ENCODE results near the gene LMO1.

Gene LMO1

DNA sequence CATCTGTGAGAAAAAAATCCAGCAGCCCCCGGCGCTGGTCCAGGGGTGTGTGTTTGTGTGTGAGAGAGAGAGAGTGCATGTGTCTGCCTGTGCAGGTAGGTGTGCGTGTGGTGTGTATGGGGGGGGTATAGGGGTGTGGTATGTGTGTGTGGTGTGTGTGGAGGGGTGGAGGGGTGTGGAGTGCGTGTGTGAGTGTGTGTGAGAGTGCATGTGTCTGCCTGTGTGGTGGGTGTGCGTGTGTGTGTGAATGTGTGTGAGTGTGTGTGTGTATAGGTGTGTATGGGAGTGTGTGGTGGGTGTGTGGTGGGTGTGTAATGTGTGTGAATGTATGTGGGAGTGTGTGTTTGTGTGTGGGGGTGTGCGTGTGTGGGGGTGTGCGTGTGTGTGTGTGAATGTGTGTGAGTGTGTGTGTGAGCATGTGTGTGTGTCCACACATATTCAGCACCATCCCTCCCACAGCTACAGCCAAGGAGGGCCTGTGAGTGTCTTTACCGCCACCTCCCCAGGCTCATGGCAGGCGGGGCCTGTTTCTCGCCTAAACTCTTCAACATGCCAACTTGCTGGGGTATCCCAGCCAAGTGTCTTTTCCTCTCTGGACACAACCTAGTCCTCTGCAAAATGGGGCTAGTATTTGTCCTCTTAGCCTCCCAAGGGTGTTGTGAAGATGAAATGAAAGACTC is 11.9 kb downstream of the LMO1 start:
- no peaks in the 10 kb centered on the region for H3K27me3 Mint-ChIP-seq (ENCODE audit: low read depth)
- H3K27ac Mint-ChIP-seq, result no peak overlapping the region
- H3K36me3 Mint-ChIP-seq (ENCODE audit: low read depth), result no peaks in the 10 kb centered on the region
- DNase-seq (ENCODE audit: low spot score), result no peak
- H3K4me1 Mint-ChIP-seq (ENCODE audit: low read depth), result no peaks in the 10 kb centered on the region
- no peaks in the 10 kb centered on the region for H3K9me3 Mint-ChIP-seq
- no peak overlapping the region for H3K4me3 Mint-ChIP-seq

DNA sequence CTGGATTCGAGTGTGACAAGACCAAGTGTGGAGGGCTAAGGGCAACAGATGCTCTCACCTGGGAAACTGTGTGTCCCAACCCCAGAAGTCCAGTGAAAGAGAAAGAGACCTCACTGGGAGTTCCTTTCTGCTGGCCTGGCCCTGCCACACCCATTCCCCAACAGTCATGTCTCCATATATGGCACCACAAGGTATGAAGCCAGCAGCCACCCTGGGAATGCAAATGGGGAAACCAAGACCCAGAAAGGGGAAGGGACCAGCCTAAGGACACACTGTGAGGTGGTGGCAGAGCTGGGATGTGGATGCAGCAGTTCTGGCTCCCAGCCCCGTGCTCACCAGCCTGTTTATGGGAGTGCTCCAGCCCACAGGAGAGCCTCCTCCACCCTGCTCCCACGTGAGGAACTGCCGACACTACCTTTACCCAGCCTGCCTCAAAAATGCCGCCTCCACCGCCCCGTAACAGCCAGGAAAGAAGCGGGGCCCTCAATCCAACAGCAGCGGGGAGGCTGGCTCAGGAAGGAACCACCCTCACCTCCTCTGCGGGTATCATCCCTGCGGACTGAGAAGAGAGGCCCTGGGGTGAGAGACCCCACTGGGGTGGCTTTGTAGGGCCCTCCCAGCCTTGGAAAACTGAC is 12.6 kb downstream of the LMO1 start:
- Mint-ChIP-seq H3K4me1 (ENCODE audit: low read depth) (no peaks in the 10 kb centered on the region), H3K36me3 (ENCODE audit: low read depth) (no peaks in the 10 kb centered on the region), H3K27ac (no peak overlapping the region), H3K27me3 (ENCODE audit: low read depth) (no peaks in the 10 kb centered on the region), H3K4me3 (no peak overlapping the region), H3K9me3 (no peaks in the 10 kb centered on the region)
- no peak for DNase-seq (ENCODE audit: low spot score)

DNA sequence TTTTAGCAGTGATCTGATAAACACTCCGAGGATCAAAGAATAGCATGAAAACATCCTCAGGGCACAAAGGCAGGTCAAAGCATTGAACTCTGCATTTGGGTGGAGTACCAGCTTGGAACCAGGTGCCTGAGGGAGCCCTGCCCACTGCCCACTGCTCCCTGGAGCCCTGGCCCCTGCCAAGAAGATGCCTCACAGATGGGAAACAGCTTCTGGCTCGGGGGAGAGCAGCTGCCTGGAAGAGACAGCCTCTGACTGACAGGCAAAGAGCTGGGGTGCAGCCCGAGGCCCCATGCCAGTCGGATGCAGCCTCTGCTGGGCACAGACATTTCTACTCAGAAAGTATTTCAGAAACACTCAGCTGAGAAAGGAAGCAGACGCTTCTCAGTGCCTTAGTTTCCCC is 13.2 kb downstream of the LMO1 start:
- no peaks in the 10 kb centered on the region for H3K27me3 Mint-ChIP-seq (ENCODE audit: low read depth)
- no peak overlapping the region for H3K4me3 Mint-ChIP-seq
- no peaks in the 10 kb centered on the region for H3K9me3 Mint-ChIP-seq
- H3K27ac Mint-ChIP-seq, result no peak overlapping the region
- H3K4me1 Mint-ChIP-seq (ENCODE audit: low read depth), result no peaks in the 10 kb centered on the region
- no peak for DNase-seq (ENCODE audit: low spot score)
- H3K36me3 Mint-ChIP-seq (ENCODE audit: low read depth), result no peaks in the 10 kb centered on the region

DNA sequence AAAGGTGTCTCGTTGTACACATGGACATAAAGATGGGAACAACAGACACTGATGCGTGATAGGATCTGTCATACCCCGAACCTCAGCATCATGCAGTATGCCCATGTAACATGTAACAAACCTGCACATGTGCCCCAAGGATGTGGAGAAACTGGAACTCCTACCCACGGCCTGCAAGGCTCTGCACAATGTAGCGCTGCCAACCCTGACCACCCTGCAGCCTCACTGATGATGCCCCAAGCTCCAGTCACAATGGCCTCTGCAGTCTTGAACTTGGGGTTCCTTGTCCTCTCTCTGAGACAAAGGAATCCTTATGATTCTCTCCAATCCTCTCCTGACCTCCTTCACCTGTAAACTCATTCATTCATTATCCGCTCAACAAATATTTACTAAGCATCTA is 14.2 kb downstream of the LMO1 start:
- H3K27me3 Mint-ChIP-seq (ENCODE audit: low read depth), result no peaks in the 10 kb centered on the region
- no peak for DNase-seq (ENCODE audit: low spot score)
- H3K4me1 Mint-ChIP-seq (ENCODE audit: low read depth), result no peaks in the 10 kb centered on the region
- no peaks in the 10 kb centered on the region for H3K36me3 Mint-ChIP-seq (ENCODE audit: low read depth)
- H3K27ac Mint-ChIP-seq, result no peak overlapping the region
- H3K9me3 Mint-ChIP-seq, result no peaks in the 10 kb centered on the region
- H3K4me3 Mint-ChIP-seq, result no peak overlapping the region

DNA sequence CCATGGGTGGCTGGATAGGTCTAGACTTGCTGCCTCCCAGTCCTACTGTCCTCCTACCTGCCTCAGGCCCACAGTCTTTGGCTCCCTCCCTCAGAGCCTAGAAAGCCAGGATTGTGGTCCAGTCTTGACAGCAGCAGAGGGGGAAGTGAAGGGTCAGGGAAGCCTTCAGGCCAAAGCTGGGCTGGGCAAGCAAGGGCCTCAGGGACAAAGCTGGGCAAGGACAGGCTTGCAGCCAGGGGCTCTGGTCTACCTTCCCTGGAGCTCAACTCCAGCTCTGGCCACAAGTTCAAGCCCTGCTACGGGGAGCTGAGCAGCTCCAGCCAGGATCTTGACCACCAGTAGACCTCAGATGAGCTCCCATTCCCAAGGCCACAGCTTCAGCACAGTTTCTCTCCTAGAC is 14.9 kb downstream of the LMO1 start:
- Mint-ChIP-seq H3K27ac (no peak overlapping the region), H3K4me1 (ENCODE audit: low read depth) (no peaks in the 10 kb centered on the region), H3K9me3 (no peaks in the 10 kb centered on the region), H3K27me3 (ENCODE audit: low read depth) (no peaks in the 10 kb centered on the region), H3K36me3 (ENCODE audit: low read depth) (no peaks in the 10 kb centered on the region), H3K4me3 (no peak overlapping the region)
- DNase-seq (ENCODE audit: low spot score), result no peak

DNA sequence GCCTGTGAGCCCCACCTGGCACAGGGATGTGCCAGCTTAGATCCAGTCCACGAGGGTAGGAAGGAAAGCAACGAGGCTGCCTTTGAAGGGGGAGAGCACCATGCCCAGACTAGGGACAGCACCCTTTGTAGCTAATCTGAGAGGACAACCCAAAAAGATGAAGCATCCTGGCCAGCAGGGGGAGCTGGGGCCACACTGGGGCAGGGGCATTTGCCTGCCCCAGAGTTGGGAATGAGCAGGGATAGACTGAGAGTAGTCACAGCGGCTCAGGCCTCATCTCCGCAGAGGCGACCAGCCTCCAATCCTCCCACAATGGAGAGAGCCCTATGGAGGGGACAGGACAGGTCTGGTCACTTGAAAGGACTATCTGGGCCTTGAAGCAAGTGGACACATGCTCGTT is 16.4 kb downstream of the LMO1 start:
- Mint-ChIP-seq H3K27me3 (ENCODE audit: low read depth) (no peaks in the 10 kb centered on the region), H3K4me3 (no peak overlapping the region), H3K36me3 (ENCODE audit: low read depth) (no peaks in the 10 kb centered on the region), H3K4me1 (ENCODE audit: low read depth) (no peaks in the 10 kb centered on the region), H3K9me3 (no peaks in the 10 kb centered on the region), H3K27ac (no peak overlapping the region)
- DNase-seq (ENCODE audit: low spot score), result no peak

DNA sequence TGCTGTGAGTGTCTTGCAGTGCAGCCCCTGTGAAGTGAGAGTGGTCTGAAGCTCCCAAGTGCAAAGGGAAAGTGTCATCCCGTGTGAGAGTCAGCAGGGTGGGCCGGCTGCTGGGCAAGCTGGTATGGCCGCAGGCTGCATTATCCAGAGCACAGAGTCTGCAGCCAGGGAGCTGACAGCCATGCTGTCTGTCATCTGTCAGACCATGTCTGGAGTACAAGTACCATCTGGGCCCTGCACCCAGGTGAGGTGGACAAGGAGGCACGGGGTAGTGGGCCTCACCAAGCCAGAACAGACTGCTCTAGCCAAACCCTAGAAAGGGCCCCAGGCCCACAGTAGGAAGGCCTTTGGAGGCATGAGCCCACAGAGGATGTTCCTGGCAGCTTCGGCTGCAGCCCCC is 20.2 kb downstream of the LMO1 start:
- H3K36me3 Mint-ChIP-seq (ENCODE audit: low read depth), result no peaks in the 10 kb centered on the region
- no peaks in the 10 kb centered on the region for H3K9me3 Mint-ChIP-seq
- H3K4me1 Mint-ChIP-seq (ENCODE audit: low read depth), result no peaks in the 10 kb centered on the region
- no peak overlapping the region for H3K4me3 Mint-ChIP-seq
- DNase-seq (ENCODE audit: low spot score), result no peak
- no peaks in the 10 kb centered on the region for H3K27me3 Mint-ChIP-seq (ENCODE audit: low read depth)
- no peak overlapping the region for H3K27ac Mint-ChIP-seq

DNA sequence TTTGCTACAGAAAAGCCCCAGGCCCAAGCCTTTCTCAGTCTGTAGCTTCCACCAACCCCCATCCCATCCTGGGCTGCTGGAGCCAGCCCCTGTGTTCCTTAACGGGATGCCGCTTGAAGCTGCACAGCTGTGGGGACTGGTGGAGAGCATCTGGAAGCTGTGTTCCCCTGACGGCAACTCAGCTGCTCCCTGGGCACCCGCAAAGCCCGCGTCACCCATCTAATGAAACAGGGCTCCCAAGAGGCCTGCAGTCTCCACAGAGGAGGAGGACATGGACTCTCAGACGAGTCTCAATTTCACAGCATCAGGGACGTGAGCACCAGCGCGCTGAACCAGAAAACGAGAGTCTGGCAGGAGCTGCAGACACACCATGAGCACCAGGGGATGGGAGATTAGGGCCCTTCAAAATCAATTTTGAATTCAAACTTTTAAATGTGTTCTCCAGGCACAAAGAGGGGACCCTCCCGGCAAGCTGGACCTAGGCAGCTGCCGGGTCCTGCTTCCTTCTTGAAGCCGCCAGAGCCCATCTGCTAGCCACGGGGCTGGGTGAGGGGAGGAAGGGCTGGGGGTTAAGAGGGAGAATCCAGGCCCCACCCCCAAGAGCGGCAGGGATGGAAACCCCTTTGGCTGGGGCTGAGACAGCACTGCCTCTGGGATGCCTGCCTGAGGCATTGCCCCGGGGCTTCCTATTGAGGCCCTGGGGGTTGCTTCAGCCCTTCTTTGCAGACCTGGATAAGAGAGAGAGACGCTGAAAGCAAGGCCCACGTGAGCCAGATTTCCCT is 21.0 kb downstream of the LMO1 start:
- no peaks in the 10 kb centered on the region for H3K27me3 Mint-ChIP-seq (ENCODE audit: low read depth)
- H3K9me3 Mint-ChIP-seq, result no peaks in the 10 kb centered on the region
- H3K27ac Mint-ChIP-seq, result no peak overlapping the region
- H3K36me3 Mint-ChIP-seq (ENCODE audit: low read depth), result no peaks in the 10 kb centered on the region
- no peaks in the 10 kb centered on the region for H3K4me1 Mint-ChIP-seq (ENCODE audit: low read depth)
- DNase-seq (ENCODE audit: low spot score), result no peak
- no peak overlapping the region for H3K4me3 Mint-ChIP-seq

DNA sequence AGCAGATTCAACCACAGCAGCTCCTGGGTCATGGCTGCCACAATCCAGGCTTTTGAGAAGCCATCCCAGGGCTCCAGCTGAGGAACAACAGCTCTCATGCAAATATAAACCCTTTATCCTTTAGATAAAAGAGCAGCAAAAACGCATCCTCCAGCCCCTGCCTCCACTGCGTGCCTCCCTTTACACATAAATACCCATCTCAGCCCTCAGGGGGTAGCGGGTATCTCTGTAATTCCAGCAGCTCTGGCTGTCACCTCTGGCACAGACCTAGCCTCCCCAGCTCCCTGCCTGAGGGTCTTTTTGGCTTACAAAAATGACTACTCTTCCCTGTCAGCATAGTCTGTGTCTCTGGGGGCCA is 21.6 kb downstream of the LMO1 start:
- Mint-ChIP-seq H3K4me1 (ENCODE audit: low read depth) (no peaks in the 10 kb centered on the region), H3K27me3 (ENCODE audit: low read depth) (no peaks in the 10 kb centered on the region), H3K36me3 (ENCODE audit: low read depth) (no peaks in the 10 kb centered on the region), H3K9me3 (no peaks in the 10 kb centered on the region), H3K27ac (no peak overlapping the region), H3K4me3 (no peak overlapping the region)
- no peak for DNase-seq (ENCODE audit: low spot score)

DNA sequence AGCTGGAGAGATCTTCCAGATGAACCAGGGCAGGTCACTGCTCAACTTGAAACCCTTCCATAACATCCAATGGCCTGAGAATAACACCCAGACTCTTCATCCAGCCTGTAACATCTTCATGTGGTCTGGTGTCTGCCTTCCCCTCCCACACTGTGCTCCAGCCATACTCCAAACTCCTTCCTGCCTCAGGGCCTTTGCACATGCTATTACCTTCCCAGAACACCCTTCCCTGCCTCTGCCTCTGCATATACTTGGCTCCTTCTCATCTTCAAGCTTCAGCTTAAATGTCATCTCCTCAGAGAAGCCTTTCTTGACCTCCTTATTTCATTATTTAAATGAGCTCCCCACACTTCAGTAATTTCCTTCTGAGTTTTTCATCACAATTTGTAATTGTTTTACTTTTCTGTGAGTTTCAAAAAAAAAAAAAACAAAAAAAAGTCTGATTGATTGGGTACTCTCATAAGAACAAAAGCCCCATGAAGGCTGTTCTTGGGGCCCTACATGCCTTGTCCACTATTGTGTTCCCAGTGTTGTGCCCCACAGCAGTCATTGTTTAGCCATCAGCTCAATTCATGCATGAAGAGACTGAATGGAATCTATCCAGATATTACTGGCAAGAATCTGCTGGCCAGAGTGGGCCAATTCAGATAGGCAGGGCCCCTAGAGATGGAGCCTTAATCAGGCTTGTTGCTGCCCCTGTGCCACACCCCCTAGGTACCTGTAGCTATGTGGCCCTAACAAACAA is 22.1 kb downstream of the LMO1 start:
- H3K27me3 Mint-ChIP-seq (ENCODE audit: low read depth), result no peaks in the 10 kb centered on the region
- no peak overlapping the region for H3K4me3 Mint-ChIP-seq
- no peak overlapping the region for H3K27ac Mint-ChIP-seq
- no peaks in the 10 kb centered on the region for H3K9me3 Mint-ChIP-seq
- H3K4me1 Mint-ChIP-seq (ENCODE audit: low read depth), result no peaks in the 10 kb centered on the region
- no peak for DNase-seq (ENCODE audit: low spot score)
- no peaks in the 10 kb centered on the region for H3K36me3 Mint-ChIP-seq (ENCODE audit: low read depth)

DNA sequence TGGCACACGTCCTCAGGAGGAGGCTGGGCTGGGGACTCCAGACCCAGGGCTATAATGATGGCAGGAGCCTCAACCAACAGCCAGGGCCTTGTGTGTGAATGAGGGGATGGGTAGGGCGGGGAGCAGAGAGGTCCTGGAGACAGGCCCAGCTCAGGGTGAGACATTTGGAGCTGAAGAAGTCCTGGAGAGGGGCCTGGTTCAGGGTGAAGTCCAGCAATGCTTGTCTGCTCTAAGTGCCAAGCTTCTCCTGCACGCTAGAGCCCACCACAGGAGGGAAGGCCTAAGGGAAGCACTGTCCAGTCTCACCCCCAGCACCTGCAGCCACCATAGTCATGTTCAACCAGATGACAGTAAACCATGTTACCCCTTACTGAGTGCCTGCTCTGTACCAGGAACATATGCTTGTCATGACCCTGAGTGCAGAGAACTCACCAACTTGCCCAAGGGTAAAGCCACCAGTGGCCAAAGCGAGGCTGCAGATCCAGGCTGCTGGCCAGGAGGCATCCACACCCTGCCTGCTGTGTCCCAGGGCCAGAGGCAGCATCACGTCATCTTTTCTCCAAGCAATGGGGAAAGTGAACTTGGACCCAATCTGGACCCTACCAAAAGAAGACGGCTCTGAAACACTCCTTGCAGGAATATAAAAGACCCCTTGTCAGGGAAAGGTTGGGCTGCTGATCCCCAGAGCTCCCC is 24.0 kb downstream of the LMO1 start:
- Mint-ChIP-seq H3K4me3 (no peak overlapping the region), H3K27ac (no peak overlapping the region), H3K36me3 (ENCODE audit: low read depth) (no peaks in the 10 kb centered on the region), H3K9me3 (no peaks in the 10 kb centered on the region), H3K4me1 (ENCODE audit: low read depth) (peaks cover 4% of the 10 kb centered on the region), H3K27me3 (ENCODE audit: low read depth) (no peaks in the 10 kb centered on the region)
- DNase-seq (ENCODE audit: low spot score), result no peak

DNA sequence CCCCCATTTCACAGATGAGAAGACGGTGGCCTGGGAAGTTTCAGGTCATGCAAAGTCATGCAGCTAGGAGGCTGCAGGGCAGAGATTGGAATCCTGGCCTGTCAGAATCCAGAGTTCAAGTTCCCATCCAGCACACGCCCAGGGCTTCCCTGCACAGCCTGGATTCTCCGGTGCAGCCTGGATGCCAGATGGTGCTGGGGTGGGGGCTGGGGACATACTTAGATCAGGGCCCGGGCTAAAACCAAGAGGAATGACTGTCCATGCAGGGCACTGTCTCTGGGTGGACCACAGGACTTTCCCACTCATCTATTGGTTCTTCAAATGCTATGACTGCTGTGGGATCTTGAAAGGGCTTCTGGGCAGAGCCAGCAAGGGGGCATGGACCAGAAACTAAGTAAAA is 24.6 kb downstream of the LMO1 start:
- no peaks in the 10 kb centered on the region for H3K27me3 Mint-ChIP-seq (ENCODE audit: low read depth)
- no peak overlapping the region for H3K4me3 Mint-ChIP-seq
- H3K27ac Mint-ChIP-seq, result no peak overlapping the region
- no peaks in the 10 kb centered on the region for H3K9me3 Mint-ChIP-seq
- no peak for DNase-seq (ENCODE audit: low spot score)
- H3K4me1 Mint-ChIP-seq (ENCODE audit: low read depth), result peaks cover 4% of the 10 kb centered on the region
- H3K36me3 Mint-ChIP-seq (ENCODE audit: low read depth), result no peaks in the 10 kb centered on the region

DNA sequence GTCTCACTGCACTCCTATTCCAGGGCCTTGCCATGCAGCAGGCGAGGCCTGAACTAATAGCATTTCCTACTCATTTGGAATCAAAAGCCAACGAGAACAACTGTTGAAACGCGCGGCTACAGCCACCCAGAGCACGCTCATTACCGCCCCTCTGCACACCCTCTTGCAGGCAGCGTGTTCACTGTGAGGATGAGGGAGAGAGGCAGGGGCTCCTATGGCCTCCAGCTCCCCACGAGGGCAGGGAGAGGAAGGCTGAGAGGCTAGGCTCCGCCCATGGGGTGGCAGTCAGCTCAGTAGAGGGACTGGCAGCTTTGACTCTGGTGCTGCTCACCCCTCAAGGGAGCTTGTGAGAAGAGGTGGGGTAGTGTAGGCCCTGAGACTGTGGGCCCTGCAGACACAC is 26.2 kb downstream of the LMO1 start:
- H3K4me1 Mint-ChIP-seq (ENCODE audit: low read depth), result peaks cover 4% of the 10 kb centered on the region
- DNase-seq (ENCODE audit: low spot score), result no peak
- no peaks in the 10 kb centered on the region for H3K36me3 Mint-ChIP-seq (ENCODE audit: low read depth)
- no peaks in the 10 kb centered on the region for H3K9me3 Mint-ChIP-seq
- H3K27me3 Mint-ChIP-seq (ENCODE audit: low read depth), result no peaks in the 10 kb centered on the region
- H3K4me3 Mint-ChIP-seq, result no peak overlapping the region
- H3K27ac Mint-ChIP-seq, result no peak overlapping the region

DNA sequence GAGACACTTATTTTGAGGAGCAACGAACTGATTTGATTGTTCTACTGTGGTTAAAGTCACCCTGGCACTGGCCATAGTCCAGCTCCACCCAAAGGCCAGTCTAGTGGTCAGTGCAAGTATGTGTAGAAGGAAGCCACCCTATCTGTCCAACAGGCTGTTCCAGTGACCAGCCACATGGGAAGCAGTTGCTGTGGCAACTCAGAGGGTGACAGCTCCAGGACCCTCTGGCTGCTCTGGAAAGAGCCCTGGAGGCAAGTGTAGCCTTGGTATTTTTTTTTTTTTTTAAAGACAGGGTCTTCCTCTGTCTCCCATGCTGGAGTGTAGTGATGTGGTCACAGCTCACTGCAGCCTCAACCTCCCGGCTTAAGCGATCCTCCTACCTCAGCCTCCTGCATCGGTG is 27.8 kb downstream of the LMO1 start:
- no peak for DNase-seq (ENCODE audit: low spot score)
- no peaks in the 10 kb centered on the region for H3K9me3 Mint-ChIP-seq
- no peak overlapping the region for H3K27ac Mint-ChIP-seq
- H3K27me3 Mint-ChIP-seq (ENCODE audit: low read depth), result no peaks in the 10 kb centered on the region
- no peak overlapping the region for H3K4me3 Mint-ChIP-seq
- peaks cover 4% of the 10 kb centered on the region for H3K4me1 Mint-ChIP-seq (ENCODE audit: low read depth)
- no peaks in the 10 kb centered on the region for H3K36me3 Mint-ChIP-seq (ENCODE audit: low read depth)

Measured in T-helper 2 cell treated with Interferon-gamma antibody and Interleukin-4, amounts not matched to agents 5 μg/mL and 100 μg/mL, for 36 hours (primary cell).